PC-3 (cell line): ENCODE data around the gene SGMS1. TPM values are rescaled to one million over a fixed set of nuclear protein-coding genes. Genes with fewer than 3 reads are reported as not detected.

ENCODE experiments used
- ATAC-seq: fragments of 200-7000 bp; cut with Tn5 transposase; 2 replicates; pipeline ENCODE4 v1.9.1; 2020; ENCODE audit warnings: mild to moderate bottlenecking, moderate library complexity
- BruUV-seq: library from RNA; stranded (reverse); fragments of 400-500 nt; replicated peaks from 2 replicates; lab custom pipeline; 2021; lab: Mats Ljungman, UMichigan
- CTCF ChIA-PET: fragments of 300-600 bp; sonication (Branson Sonifier 250); formaldehyde crosslinking; loops from one replicate; lab custom pipeline; 2022; ENCODE audit warnings: antibody characterized with exemption; lab: Charles Lee
- POLR2A ChIA-PET: fragments of 300-600 bp; sonication (Branson Sonifier 250); formaldehyde crosslinking; loops from one replicate; lab custom pipeline; 2022; ENCODE audit warnings: antibody characterized with exemption; ENCODE audit not compliant: unreplicated experiment; lab: Charles Lee
- DNase-seq: peaks from one replicate; pipeline ENCODE4 v3.0.0-alpha.2; 2015
- H2AFZ ChIP-seq: fragments of 300-600 bp; sonication (generic); 2 replicates; pipeline ENCODE4 v1.6.0; 2016; ENCODE audit warnings: antibody characterized with exemption, low read length
- H3F3A ChIP-seq: fragments of 300-600 bp; sonication (generic); one replicate; pipeline ENCODE4 v1.6.0; 2017; ENCODE audit warnings: antibody characterized with exemption, low read length, control low read depth, mild to moderate bottlenecking; ENCODE audit not compliant: unreplicated experiment
- H3K27ac ChIP-seq: fragments of 300-600 bp; sonication (generic); 2 replicates; pipeline ENCODE4 v1.5.1; 2016; ENCODE audit warnings: mild to moderate bottlenecking, low read length
- H3K27me3 ChIP-seq: fragments of 300-600 bp; sonication (generic); 2 replicates; pipeline ENCODE4 v1.6.1; 2016; ENCODE audit warnings: low read length, mixed read lengths
- H3K36me3 ChIP-seq: fragments of 300-600 bp; sonication (generic); 2 replicates; pipeline ENCODE4 v1.6.1; 2016; ENCODE audit warnings: low read depth, mixed run types, low read length, mixed read lengths
- H3K4me1 ChIP-seq: fragments of 300-600 bp; sonication (generic); 2 replicates; pipeline ENCODE4 v1.5.1; 2016; ENCODE audit warnings: low read length; ENCODE audit not compliant: insufficient read depth
- H3K4me2 ChIP-seq: fragments of 300-600 bp; sonication (generic); 2 replicates; pipeline ENCODE4 v1.6.0; 2016; ENCODE audit warnings: low read length
- H3K4me3 ChIP-seq: fragments of 300-600 bp; sonication (generic); 2 replicates; pipeline ENCODE4 v1.5.1; 2016; ENCODE audit warnings: mild to moderate bottlenecking, low read length, mixed read lengths
- H3K79me2 ChIP-seq: fragments of 300-600 bp; sonication (generic); 2 replicates; pipeline ENCODE4 v1.6.1; 2017; ENCODE audit warnings: low read length, mixed read lengths
- H3K9ac ChIP-seq: fragments of 300-600 bp; sonication (generic); 2 replicates; pipeline ENCODE4 v1.6.0; 2016; ENCODE audit warnings: mild to moderate bottlenecking, low read length
- H3K9me2 ChIP-seq: fragments of 300-600 bp; sonication (generic); replicated peaks from 2 replicates; pipeline ENCODE4 v1.6.1; 2016; ENCODE audit warnings: mixed run types, low read length, mixed read lengths
- H3K9me3 ChIP-seq: fragments of 300-600 bp; sonication (generic); 2 replicates; pipeline ENCODE4 v1.6.1; 2016; ENCODE audit warnings: low read length, mixed read lengths
- H4K20me1 ChIP-seq: fragments of 300-600 bp; sonication (generic); 2 replicates; pipeline ENCODE4 v1.6.1; 2016; ENCODE audit warnings: low read length, mixed read lengths
- EZH2 ChIP-seq: fragments of 300-600 bp; sonication (generic); IDR thresholded peaks from one replicate; pipeline ENCODE4 v1.6.1; 2017; ENCODE audit warnings: antibody characterized with exemption, mild to moderate bottlenecking, low read length; ENCODE audit not compliant: unreplicated experiment
- EZH2phosphoT487 ChIP-seq: fragments of 300-600 bp; sonication (generic); IDR thresholded peaks from 2 replicates; pipeline ENCODE4 v1.6.1; 2018; ENCODE audit warnings: mild to moderate bottlenecking, antibody characterized with exemption, low read length, borderline replicate concordance
- intact Hi-C: fragments of 100-400 bp; cut with micrococcal nuclease; formaldehyde crosslinking; loops from 2 replicates; pipeline ENCODE4 v1.9.0; 2023
- total RNA-seq: library from RNA; depleted of rRNA; stranded (reverse); fragments of >200 nt; gene quantifications from 2 replicates; pipeline ENCODE4 v1.2.3, GENCODE V29; 2014
- TF ChIP-seq, protein P1 (sequence below): fragments of 300-600 bp; sonication (generic); conservative IDR thresholded peaks from 2 replicates; pipeline ENCODE4 v1.5.1; 2017; ENCODE audit warnings: antibody characterized with exemption, low read depth, mild to moderate bottlenecking, low read length

The SGMS1 gene
- total RNA-seq, 1 experiment from 2014 or later = 61.4 TPM

DNA sequence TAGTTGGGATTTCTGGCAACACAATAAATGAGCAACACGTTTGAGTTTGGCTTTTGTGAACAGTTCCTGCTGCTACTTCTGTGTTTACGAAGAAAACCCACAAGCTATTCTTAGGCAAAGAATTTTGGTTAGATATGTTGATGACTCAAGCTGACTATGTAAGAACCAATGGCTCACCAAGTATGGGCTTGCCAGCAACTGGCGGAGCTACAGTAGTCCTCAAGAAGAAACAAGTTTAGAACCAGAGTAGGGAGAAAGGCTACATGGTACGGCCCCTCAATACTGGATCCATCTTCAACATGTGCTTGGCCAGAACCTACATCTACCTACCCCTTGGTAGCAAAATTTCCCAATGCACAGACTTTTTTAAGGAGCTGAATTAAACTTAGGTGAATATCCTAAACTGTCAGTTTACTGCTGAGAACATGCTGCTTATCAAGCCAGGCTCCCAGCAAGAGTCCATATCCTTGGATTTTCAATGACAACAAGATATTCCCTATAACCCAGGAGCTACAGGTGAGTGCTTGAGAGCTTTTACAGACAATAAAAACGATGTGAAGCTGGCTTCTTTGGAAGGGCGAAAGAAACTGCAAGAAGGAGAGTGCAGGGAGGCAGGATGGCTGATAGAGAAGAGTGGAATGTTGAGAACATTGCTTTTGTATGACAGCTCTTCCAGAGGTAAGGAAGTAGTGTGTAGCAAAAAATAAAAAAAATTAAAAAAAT is 298.1 kb downstream of the SGMS1 start:
- H3K27me3 ChIP-seq = no peaks in the 10 kb centered on the region
- no peaks in the 10 kb centered on the region for H3K9me2 ChIP-seq
- BruUV-seq = TSS peak; percentile 39
- H3K9me3 ChIP-seq = no peaks in the 10 kb centered on the region
- ATAC-seq = peak; percentile 87
- ChIA-PET CTCF (interaction anchor here (0.6 to 2.3 kb wide), 6 partner anchors 37 to 548 kb away, joined by 3 to 10 read pairs (median 3); no protein-coding TSS in a partner anchor), POLR2A (interaction anchor here (0.5 to 0.6 kb wide), 3 partner anchors 37 to 414 kb away, joined by 3 to 5 read pairs (median 3); partner anchors contain the start of gene ASAH2B)
- peaks cover 42% of the 10 kb centered on the region for H3K4me1 ChIP-seq
- peak overlapping the region; percentile 83 for H3K4me2 ChIP-seq
- DNase-seq = peak; percentile 100
- no peaks in the 10 kb centered on the region for H3K79me2 ChIP-seq
- H3K36me3 ChIP-seq = no peaks in the 10 kb centered on the region
- peak overlapping the region; percentile 9 for H2AFZ ChIP-seq
- no peak for TF ChIP-seq EZH2
- TF ChIP-seq, protein P1, sequence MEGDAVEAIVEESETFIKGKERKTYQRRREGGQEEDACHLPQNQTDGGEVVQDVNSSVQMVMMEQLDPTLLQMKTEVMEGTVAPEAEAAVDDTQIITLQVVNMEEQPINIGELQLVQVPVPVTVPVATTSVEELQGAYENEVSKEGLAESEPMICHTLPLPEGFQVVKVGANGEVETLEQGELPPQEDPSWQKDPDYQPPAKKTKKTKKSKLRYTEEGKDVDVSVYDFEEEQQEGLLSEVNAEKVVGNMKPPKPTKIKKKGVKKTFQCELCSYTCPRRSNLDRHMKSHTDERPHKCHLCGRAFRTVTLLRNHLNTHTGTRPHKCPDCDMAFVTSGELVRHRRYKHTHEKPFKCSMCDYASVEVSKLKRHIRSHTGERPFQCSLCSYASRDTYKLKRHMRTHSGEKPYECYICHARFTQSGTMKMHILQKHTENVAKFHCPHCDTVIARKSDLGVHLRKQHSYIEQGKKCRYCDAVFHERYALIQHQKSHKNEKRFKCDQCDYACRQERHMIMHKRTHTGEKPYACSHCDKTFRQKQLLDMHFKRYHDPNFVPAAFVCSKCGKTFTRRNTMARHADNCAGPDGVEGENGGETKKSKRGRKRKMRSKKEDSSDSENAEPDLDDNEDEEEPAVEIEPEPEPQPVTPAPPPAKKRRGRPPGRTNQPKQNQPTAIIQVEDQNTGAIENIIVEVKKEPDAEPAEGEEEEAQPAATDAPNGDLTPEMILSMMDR = no peak
- no peak for TF ChIP-seq EZH2phosphoT487
- H4K20me1 ChIP-seq = no peaks in the 10 kb centered on the region
- H3K27ac ChIP-seq = peak overlapping the region; percentile 69
- intact Hi-C loops = loop anchor here (1.0 to 2.0 kb wide), 7 partner anchors 21 to 299 kb away; no protein-coding TSS in a partner anchor
- H3K9ac ChIP-seq = peak overlapping the region; percentile 51
- H3F3A ChIP-seq = peaks cover 12% of the 10 kb centered on the region
- H3K4me3 ChIP-seq = peak overlapping the region; percentile 36

DNA sequence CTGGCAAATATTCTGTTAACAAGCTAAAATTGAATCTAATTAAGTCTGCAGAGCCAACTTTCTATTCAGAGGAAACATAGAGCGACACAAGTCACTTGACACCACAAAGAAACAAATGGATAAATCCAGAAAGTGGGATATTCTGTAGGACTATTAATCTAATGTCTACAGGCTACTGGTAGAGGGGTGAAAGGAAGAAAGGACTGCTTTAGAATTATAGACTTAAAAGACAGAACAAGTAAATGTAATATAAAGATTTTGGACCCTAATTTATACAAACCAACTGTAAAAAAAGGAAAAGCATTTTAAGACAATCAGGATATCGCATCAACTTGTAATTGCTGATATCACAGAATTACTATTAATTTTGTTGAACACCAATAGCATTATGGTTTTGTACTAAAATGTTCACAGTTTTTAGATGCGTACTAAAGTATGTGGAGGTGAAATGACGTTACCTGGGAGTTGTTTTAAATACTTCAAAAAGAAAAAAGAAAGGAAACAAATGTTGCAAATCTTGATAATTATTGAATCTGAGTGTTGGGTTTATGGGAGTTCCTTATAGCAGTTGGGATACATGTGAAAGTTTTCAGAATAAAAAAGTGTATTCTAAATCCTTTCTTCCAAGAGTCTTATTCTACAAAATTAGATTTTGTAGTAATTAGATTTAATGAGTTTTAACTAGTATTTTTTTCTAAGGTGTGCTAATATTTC is 298.9 kb downstream of the SGMS1 start:
- Histone ChIP-seq H3K9me3 (no peaks in the 10 kb centered on the region), H4K20me1 (no peaks in the 10 kb centered on the region), H3K27ac (peak overlapping the region; percentile 69), H2AFZ (no peak overlapping the region), H3K4me2 (peak overlapping the region; percentile 83), H3K9ac (peak overlapping the region; percentile 1; the same call in 1 of the 2 replicates), H3F3A (peaks cover 12% of the 10 kb centered on the region), H3K4me3 (0 out of 2 replicates have a peak overlapping the region, but pooled peaks have one; percentile 0), H3K27me3 (no peaks in the 10 kb centered on the region), H3K4me1 (peaks cover 42% of the 10 kb centered on the region), H3K79me2 (no peaks in the 10 kb centered on the region), H3K9me2 (no peaks in the 10 kb centered on the region), H3K36me3 (no peaks in the 10 kb centered on the region)
- DNase-seq (no peak), ATAC-seq (no peak)
- intact Hi-C loops = loop anchor here (1.0 to 2.0 kb wide), 4 partner anchors 50 to 299 kb away; no protein-coding TSS in a partner anchor
- no TSS peak for BruUV-seq
- CTCF ChIA-PET = interaction anchor here (1.0 to 2.3 kb wide), 3 partner anchors 38 to 64 kb away, joined by 3 to 10 read pairs (median 3); no protein-coding TSS in a partner anchor
- TF ChIP-seq EZH2 (no peak), EZH2phosphoT487 (no peak)
- TF ChIP-seq, protein P1 = no peak
- POLR2A ChIA-PET = no interaction called here
